Muscle of arm (tissue), 12 donors: ENCODE results near the gene PLCL2. TPM values are rescaled to one million over a fixed set of nuclear protein-coding genes. Genes with fewer than 3 reads are reported as not detected.
"Not testable (repeated sequence)": the region's sequence is repeated elsewhere in the genome, so short reads cannot be mapped to it uniquely, and the experiment has no call there.

Source experiments
- DNase-seq: peaks from one replicate; pipeline ENCODE4 v3.0.0-alpha.2; 2013
- polyA plus RNA-seq, 12 donors: library from polyadenylated mRNA; unstranded; fragments of 120-200 nt; gene quantifications; one replicate each; pipeline ENCODE4 v1.2.1, GENCODE V29; 2013; ENCODE audit not compliant: insufficient read length in 12 of 12

The PLCL2 gene
- polyA plus RNA-seq, 12 donors = 7.8 to 18.2 (median 15.1) TPM; not detected in 1

GRCh38 chr3:16950282-16950681 is 65.5 kb downstream of the PLCL2 start:
- DNase-seq = no peak

GRCh38 chr3:16950845-16951244 is 66.1 kb downstream of the PLCL2 start:
- DNase-seq = no peak

- DNase-seq = not testable (repeated sequence)
Observed at GRCh38 chr3:16957852-16958251, 73.1 kb downstream of the PLCL2 start.

- DNase-seq = no peak
Observed at GRCh38 chr3:16960125-16960524, 75.4 kb downstream of the PLCL2 start.

- DNase-seq = no peak
Observed at GRCh38 chr3:16961621-16962205, 77.0 kb downstream of the PLCL2 start.

- DNase-seq = no peak
Observed at GRCh38 chr3:16975083-16975482, 90.3 kb downstream of the PLCL2 start.

- DNase-seq = no peak
Observed at GRCh38 chr3:16978234-16978920, 93.6 kb downstream of the PLCL2 start.

- DNase-seq = no peak
Observed at GRCh38 chr3:16978921-16979271, 94.1 kb downstream of the PLCL2 start.

GRCh38 chr3:16979769-16980515 is 95.2 kb downstream of the PLCL2 start:
- DNase-seq = not testable (repeated sequence)

- DNase-seq = not testable (repeated sequence)
Observed at GRCh38 chr3:16980526-16980925, 95.8 kb downstream of the PLCL2 start.

- DNase-seq = no peak
Observed at GRCh38 chr3:16982460-16982859, 97.7 kb downstream of the PLCL2 start.

- no peak for DNase-seq
Observed at GRCh38 chr3:16985608-16986007, 100.9 kb downstream of the PLCL2 start.

- DNase-seq = no peak
Observed at GRCh38 chr3:16987141-16987540, 102.4 kb downstream of the PLCL2 start.

GRCh38 chr3:16990163-16990562 is 105.4 kb downstream of the PLCL2 start:
- DNase-seq = no peak

- DNase-seq = no peak
Observed at GRCh38 chr3:16992198-16992597, 107.4 kb downstream of the PLCL2 start.

- no peak for DNase-seq
Observed at GRCh38 chr3:16993227-16993626, 108.5 kb downstream of the PLCL2 start.

- peak; percentile 7 for DNase-seq
Observed at GRCh38 chr3:16994854-16995525, 110.2 kb downstream of the PLCL2 start.

- DNase-seq = peak; percentile 45
Observed at GRCh38 chr3:16995601-16996000, 110.8 kb downstream of the PLCL2 start.

GRCh38 chr3:16998236-16998923 is 113.6 kb downstream of the PLCL2 start:
- no peak for DNase-seq

GRCh38 chr3:16999161-16999560 is 114.4 kb downstream of the PLCL2 start:
- DNase-seq = no peak

- no peak for DNase-seq
Observed at GRCh38 chr3:16999871-17000270, 115.1 kb downstream of the PLCL2 start.

GRCh38 chr3:17003457-17003856 is 118.7 kb downstream of the PLCL2 start:
- no peak for DNase-seq
